ENCODE results near the gene GCFC2.

GRCh38 chr2:75707901-75708300 lies 2.8 kb downstream of the GCFC2 start:
- TF ChIP-seq POLR2A (IDR thresholded peaks at IDR 0.05) (no peak), CTCF (IDR thresholded peaks at IDR 0.05) (no peak), POLR2AphosphoS5 (IDR thresholded peaks at IDR 0.05) (no peak)

Data from stomach (tissue), 4 donors.